Measurements from ENCODE around the gene IQSEC2. TPM values are rescaled to one million over a fixed set of nuclear protein-coding genes. Genes with fewer than 3 reads are reported as not detected.

The IQSEC2 gene
- 5.1 and 7.4 TPM in 2 replicates for total RNA-seq

DNA sequence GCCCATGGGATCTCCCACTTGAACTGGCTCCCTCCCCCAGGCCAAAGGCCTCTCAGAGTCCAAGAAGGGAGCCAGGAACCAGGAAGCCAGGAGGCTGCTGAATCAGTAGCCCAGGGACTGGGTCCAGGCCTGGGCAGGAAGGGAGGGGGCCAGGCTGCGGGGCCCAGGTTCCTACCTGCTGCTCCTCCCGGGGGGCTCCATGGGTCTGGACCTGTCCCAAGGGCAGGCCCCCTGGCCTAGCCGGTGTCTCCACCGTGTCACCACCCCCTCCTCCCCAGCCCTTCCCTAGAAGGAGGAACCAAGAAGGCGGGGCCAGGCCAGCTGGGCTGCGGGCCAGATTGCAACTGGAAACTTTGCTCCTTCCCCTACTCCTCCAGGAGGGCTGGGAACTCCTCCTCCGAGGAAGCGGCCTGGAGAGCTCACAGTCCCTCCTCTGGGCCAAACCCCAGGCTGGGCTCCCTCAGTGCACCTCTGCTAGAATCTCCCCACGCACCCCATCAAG is at the start of gene IQSEC2:
Gene IQSEC2, minus strand, starts transcription at position 264 of the 502 bp plus-strand sequence.

DNA sequence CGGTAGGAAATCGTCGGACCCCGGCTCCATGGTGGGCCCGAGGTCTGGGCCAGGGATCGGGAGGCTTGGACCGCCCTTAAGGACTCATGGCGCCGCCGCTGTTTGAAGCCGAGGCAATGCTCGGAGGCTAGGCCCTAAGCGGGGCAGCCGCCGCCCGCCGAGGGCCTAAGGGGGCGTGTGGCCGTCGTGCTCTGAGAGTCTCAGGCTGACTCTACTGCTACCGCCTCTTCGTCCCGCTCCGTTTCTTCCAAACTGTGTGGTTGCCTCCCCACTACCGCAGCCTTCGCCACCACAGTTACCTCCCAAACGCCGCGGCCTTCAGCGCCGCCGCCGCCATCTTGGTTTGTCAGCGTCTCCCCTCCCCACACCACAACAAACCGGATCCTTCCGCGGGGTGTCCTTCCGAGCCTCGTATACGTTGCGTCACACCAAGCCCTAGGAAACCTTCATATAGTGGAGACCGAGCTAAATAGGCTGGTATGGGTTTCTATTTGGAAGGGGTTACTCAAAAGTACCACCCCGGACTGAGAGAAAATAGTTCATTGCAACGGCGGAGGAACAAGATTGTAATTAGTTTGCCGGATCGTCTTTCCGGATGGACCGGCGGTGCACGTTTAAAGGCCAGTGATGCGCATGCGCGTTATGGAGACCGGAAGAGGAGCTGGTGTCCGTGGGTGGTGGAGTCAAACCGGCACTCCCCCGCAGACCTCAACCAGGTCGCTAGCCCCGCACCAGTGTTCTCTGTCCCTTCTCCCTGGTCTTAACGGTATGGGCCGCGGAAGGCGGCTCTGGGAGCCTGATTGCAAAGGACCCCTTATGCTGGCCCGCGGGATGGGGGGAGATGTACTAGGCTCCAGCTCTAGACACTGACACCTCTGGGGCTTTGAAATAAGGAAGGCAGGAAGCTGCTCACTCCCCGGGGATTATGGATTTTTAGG is 56.3 kb downstream of the IQSEC2 start, which contains the start of gene KDM5C:
Gene KDM5C, minus strand, starts transcription at position 348 of the 938 bp plus-strand sequence. Its CDS starts 318 bp downstream, at position 30.

Other genes starting within 250 kb of the IQSEC2 start
- 1.6 and 1.7 TPM in 2 replicates for gene GPR173, start 232.8 kb downstream of the IQSEC2 start, total RNA-seq
- gene TSPYL2, start 199.2 kb downstream of the IQSEC2 start, total RNA-seq, result 23.7 and 24.7 TPM in 2 replicates
- 7.5 and 8.5 TPM in 2 replicates for gene KANTR, start 187.4 kb downstream of the IQSEC2 start, total RNA-seq
- gene KDM5C, start 56.4 kb downstream of the IQSEC2 start, total RNA-seq, result 63.4 and 81.4 TPM in 2 replicates
- gene SMC1A, start 141.1 kb upstream of the IQSEC2 start, total RNA-seq, result 5.4 and 6.0 TPM in 2 replicates
- gene RIBC1, start 141.3 kb upstream of the IQSEC2 start, total RNA-seq, result 0.71 and 0.74 TPM in 2 replicates
- gene HSD17B10, start 152.8 kb upstream of the IQSEC2 start, total RNA-seq, result 67.3 and 101 TPM in 2 replicates

All from smooth muscle cell of bladder (primary cell).